SK-N-SH treated with all-trans-retinoic acid at 6 μM for 48 hours (cell line): ENCODE results near the gene KCNK5.

Experiments used
- ATAC-seq: fragments of 200-7000 bp; cut with Tn5 transposase; 3 replicates; pipeline ENCODE4 v1.9.1; 2020; ENCODE audit warnings: mild to moderate bottlenecking, moderate library complexity
- ARNTL ChIP-seq: fragments of 450-650 bp; formaldehyde crosslinking; IDR thresholded peaks from 2 replicates; pipeline ENCODE4 v1.5.0; 2020; ENCODE audit warnings: low read depth, mild to moderate bottlenecking, moderate library complexity, borderline replicate concordance
- BACH2 ChIP-seq: fragments of 250-450 bp; sonication (Bioruptor Pico); IDR thresholded peaks from 2 replicates; pipeline ENCODE4 v1.9.0; 2021; ENCODE audit warnings: mild to moderate bottlenecking, borderline replicate concordance
- CREB5 ChIP-seq: fragments of 250-450 bp; sonication (Bioruptor Pico); IDR thresholded peaks from 2 replicates; pipeline ENCODE4 v1.5.1; 2020; ENCODE audit warnings: low read depth, mild to moderate bottlenecking, moderate library complexity
- CSDC2 ChIP-seq: fragments of 250-450 bp; sonication (Bioruptor Pico); IDR thresholded peaks from 2 replicates; pipeline ENCODE4 v1.5.0; 2020; ENCODE audit warnings: mild to moderate bottlenecking, moderate library complexity
- ESRRG ChIP-seq: fragments of 250-450 bp; sonication (Bioruptor Pico); IDR thresholded peaks from 2 replicates; pipeline ENCODE4 v1.6.1; 2021; ENCODE audit warnings: mild to moderate bottlenecking
- GLIS3 ChIP-seq: fragments of 250-450 bp; sonication (Bioruptor Pico); IDR thresholded peaks from 2 replicates; pipeline ENCODE4 v1.5.0; 2020; ENCODE audit warnings: mild to moderate bottlenecking, moderate library complexity
- ISL1 ChIP-seq: fragments of 250-450 bp; sonication (Bioruptor Pico); IDR thresholded peaks from 2 replicates; pipeline ENCODE4 v2.1.2; 2022; ENCODE audit warnings: mild to moderate bottlenecking, moderate library complexity
- OSR1 ChIP-seq: fragments of 250-450 bp; sonication (Bioruptor Pico); IDR thresholded peaks from 2 replicates; pipeline ENCODE4 v1.8.0; 2022; ENCODE audit warnings: moderate library complexity, mild to moderate bottlenecking, inconsistent platforms
- PATZ1 ChIP-seq: fragments of 250-450 bp; sonication (Bioruptor Pico); IDR thresholded peaks from 2 replicates; pipeline ENCODE4 v1.8.0; 2020; ENCODE audit warnings: mild to moderate bottlenecking, moderate library complexity, borderline replicate concordance
- POU6F1 ChIP-seq: fragments of 250-450 bp; sonication (Bioruptor Pico); IDR thresholded peaks from 2 replicates; pipeline ENCODE4 v1.8.0; 2021; ENCODE audit warnings: low read depth, mild to moderate bottlenecking, moderate library complexity, borderline replicate concordance
- PPARA ChIP-seq: fragments of 250-450 bp; sonication (Bioruptor Pico); IDR thresholded peaks from 2 replicates; pipeline ENCODE4 v1.5.0; 2020; ENCODE audit warnings: mild to moderate bottlenecking, borderline replicate concordance
- RARB ChIP-seq: fragments of 250-450 bp; sonication (Bioruptor Pico); IDR thresholded peaks from 2 replicates; pipeline ENCODE4 v1.8.0; 2021; ENCODE audit warnings: mild to moderate bottlenecking, moderate library complexity
- SNAI2 ChIP-seq: fragments of 250-450 bp; sonication (Bioruptor Pico); IDR thresholded peaks from 2 replicates; pipeline ENCODE4 v1.5.0; 2020; ENCODE audit warnings: mild to moderate bottlenecking, moderate library complexity
- TCF4 ChIP-seq: fragments of 250-450 bp; sonication (Bioruptor Pico); IDR thresholded peaks from 2 replicates; pipeline ENCODE4 v1.8.0; 2021; ENCODE audit warnings: mild to moderate bottlenecking, moderate library complexity, borderline replicate concordance
- TOX ChIP-seq: fragments of 250-450 bp; sonication (Bioruptor Pico); IDR thresholded peaks from 2 replicates; pipeline ENCODE4 v1.8.0; 2021; ENCODE audit warnings: mild to moderate bottlenecking, moderate library complexity, borderline replicate concordance
- ZC3H10 ChIP-seq: fragments of 250-450 bp; sonication (Bioruptor Pico); IDR thresholded peaks from 2 replicates; pipeline ENCODE4 v1.5.1; 2021; ENCODE audit warnings: mild to moderate bottlenecking, moderate library complexity
- ZFP3 ChIP-seq: fragments of 250-450 bp; sonication (Bioruptor Pico); IDR thresholded peaks from 2 replicates; pipeline ENCODE4 v1.5.0; 2020; ENCODE audit warnings: mild to moderate bottlenecking, moderate library complexity
- ZFP30 ChIP-seq: fragments of 450-650 bp; formaldehyde crosslinking; IDR thresholded peaks from 2 replicates; pipeline ENCODE4 v1.5.0; 2022; ENCODE audit warnings: mild to moderate bottlenecking, moderate library complexity
- ZNF565 ChIP-seq: fragments of 450-650 bp; formaldehyde crosslinking; conservative IDR thresholded peaks from 2 replicates; pipeline ENCODE4 v1.5.0; 2020; ENCODE audit warnings: low read depth, mild to moderate bottlenecking, moderate library complexity
- ZNF70 ChIP-seq: fragments of 450-650 bp; formaldehyde crosslinking; IDR thresholded peaks from 2 replicates; pipeline ENCODE4 v1.5.0; 2020; ENCODE audit warnings: mild to moderate bottlenecking, moderate library complexity
- ZNF8 ChIP-seq: fragments of 450-650 bp; formaldehyde crosslinking; IDR thresholded peaks from 2 replicates; pipeline ENCODE4 v1.5.0; 2020; ENCODE audit warnings: mild to moderate bottlenecking, moderate library complexity
- TF ChIP-seq, protein P1 (sequence below): fragments of 250-450 bp; sonication (Bioruptor Pico); IDR thresholded peaks from 2 replicates; pipeline ENCODE4 v1.5.1; 2021; ENCODE audit warnings: mild to moderate bottlenecking, moderate library complexity

The KCNK5 gene

GRCh38 chr6:39269961-39270360 lies 40.7 kb upstream of the KCNK5 start:
- no peak for ATAC-seq
- no peak for TF ChIP-seq PPARA (CRISPR knock-in tag)
- TF ChIP-seq, protein P1, sequence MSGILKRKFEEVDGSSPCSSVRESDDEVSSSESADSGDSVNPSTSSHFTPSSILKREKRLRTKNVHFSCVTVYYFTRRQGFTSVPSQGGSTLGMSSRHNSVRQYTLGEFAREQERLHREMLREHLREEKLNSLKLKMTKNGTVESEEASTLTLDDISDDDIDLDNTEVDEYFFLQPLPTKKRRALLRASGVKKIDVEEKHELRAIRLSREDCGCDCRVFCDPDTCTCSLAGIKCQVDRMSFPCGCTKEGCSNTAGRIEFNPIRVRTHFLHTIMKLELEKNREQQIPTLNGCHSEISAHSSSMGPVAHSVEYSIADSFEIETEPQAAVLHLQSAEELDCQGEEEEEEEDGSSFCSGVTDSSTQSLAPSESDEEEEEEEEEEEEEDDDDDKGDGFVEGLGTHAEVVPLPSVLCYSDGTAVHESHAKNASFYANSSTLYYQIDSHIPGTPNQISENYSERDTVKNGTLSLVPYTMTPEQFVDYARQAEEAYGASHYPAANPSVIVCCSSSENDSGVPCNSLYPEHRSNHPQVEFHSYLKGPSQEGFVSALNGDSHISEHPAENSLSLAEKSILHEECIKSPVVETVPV (CRISPR knock-in tag): no peak
- TF ChIP-seq ZFP30 (CRISPR knock-in tag): no peak
- TF ChIP-seq ZNF565 (CRISPR knock-in tag): no peak
- no peak for TF ChIP-seq TOX (CRISPR knock-in tag)
- TF ChIP-seq POU6F1: no peak
- no peak for TF ChIP-seq RARB (CRISPR knock-in tag)
- no peak for TF ChIP-seq ISL1 (CRISPR knock-in tag)
- no peak for TF ChIP-seq ZNF8 (CRISPR knock-in tag)
- no peak for TF ChIP-seq ZFP3 (CRISPR knock-in tag)
- TF ChIP-seq ZNF70 (CRISPR knock-in tag): no peak
- no peak for TF ChIP-seq GLIS3
- no peak for TF ChIP-seq PATZ1 (CRISPR knock-in tag)
- TF ChIP-seq CREB5 (CRISPR knock-in tag): no peak

- no peak for TF ChIP-seq BACH2
- no peak for TF ChIP-seq ZC3H10
- TF ChIP-seq TCF4: no peak
- TF ChIP-seq, protein P1 (CRISPR knock-in tag): no peak
- TF ChIP-seq TOX (CRISPR knock-in tag): no peak
- TF ChIP-seq ARNTL (CRISPR knock-in tag): no peak
- no peak for TF ChIP-seq ZNF70 (CRISPR knock-in tag)
- TF ChIP-seq ESRRG (CRISPR knock-in tag): no peak
- no peak for TF ChIP-seq GLIS3
- TF ChIP-seq SNAI2 (CRISPR knock-in tag): no peak
- TF ChIP-seq ZNF565 (CRISPR knock-in tag): no peak
- TF ChIP-seq OSR1 (CRISPR knock-in tag): no peak
- no peak for TF ChIP-seq PATZ1 (CRISPR knock-in tag)
- TF ChIP-seq PPARA (CRISPR knock-in tag): no peak
- no peak for TF ChIP-seq CSDC2 (CRISPR knock-in tag)
- TF ChIP-seq ISL1 (CRISPR knock-in tag): no peak
- no peak for TF ChIP-seq ZFP30 (CRISPR knock-in tag)
- no peak for TF ChIP-seq RARB (CRISPR knock-in tag)
- no peak for TF ChIP-seq POU6F1
- no peak for TF ChIP-seq CREB5 (CRISPR knock-in tag)
- no peak for ATAC-seq
These were observed 39.4 kb upstream of the KCNK5 start for GRCh38 chr6:39268721-39269120.
